Measurements from ENCODE around the gene IL5RA.

IL5RA gene

DNA sequence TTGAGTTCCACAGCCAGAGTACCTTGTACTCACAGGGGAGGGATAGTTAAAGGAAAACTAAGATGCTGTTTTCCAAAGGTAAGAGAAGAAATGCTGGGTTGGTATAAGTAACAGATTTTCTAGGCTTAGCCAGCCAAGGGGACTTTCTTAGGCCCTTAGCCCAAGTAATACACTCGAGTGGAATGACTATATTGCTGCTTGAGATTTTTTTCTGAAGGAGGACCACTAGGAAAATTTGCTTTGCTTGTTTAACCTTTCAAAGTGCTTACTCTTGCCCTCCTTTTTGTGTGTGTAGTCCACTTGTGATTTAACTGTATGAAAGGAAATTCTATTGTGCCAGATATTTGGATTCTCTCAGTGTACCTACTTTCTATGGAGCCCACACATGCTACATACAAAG is 50.5 kb downstream of the IL5RA start:
- DNase-seq = no peak

DNA sequence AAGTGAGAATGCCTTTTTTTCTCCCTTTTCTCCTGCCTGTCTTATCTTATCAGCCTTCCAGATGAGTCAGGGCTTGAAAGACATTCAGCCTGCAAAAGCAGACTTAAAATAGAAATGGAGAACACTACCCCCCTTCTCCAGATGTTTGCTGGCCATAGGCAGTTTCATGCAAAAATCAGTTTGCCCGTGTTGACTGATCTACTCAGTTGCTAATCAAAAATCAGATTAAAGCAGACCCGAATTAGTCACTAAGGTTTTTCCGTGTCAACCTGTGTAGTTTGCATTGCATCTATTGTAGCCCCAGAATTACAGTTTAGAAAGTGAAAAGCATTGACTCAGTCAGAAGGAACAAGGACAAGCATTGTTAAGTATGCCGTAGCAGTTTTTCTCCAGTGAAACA is 56.2 kb downstream of the IL5RA start:
- DNase-seq = no peak

DNA sequence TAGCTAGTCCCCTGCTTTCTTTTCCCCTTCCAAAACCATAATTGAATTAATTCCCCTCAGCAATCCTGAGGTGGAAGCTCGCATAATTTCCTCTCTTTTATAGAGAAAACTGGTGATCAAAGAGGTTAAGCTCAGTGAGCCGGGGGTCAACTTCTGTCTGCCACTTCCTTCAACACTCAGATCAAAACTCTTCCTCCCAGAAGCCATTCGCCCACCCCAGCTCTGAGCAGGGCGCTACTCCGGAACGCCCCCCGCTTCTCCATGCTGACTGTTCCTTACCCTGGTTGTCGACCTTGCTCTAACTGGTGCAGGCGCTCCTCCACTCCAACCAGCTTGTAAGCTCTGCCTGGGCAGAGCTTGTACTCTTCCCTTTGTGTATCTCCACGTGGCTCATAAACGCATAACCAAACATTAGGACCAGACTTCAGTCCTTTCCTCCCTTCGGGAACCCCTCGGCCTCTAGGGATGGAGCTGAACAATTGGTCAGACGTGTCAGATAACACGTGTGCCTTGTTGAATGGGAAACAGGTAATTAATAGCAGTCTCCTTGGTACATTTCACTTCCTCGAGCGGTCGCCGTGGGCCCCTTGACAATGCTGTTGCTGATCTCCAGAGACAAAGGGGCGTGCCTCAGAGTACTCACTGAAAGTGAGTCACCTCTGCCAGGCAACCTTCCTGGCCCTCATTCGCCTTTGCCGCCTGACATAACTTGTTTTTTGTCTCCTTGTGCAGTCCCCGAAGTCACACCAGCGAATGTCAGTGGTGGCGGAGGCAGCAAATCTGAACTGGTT is 71.8 kb downstream of the IL5RA start:
- no peak for DNase-seq

DNA sequence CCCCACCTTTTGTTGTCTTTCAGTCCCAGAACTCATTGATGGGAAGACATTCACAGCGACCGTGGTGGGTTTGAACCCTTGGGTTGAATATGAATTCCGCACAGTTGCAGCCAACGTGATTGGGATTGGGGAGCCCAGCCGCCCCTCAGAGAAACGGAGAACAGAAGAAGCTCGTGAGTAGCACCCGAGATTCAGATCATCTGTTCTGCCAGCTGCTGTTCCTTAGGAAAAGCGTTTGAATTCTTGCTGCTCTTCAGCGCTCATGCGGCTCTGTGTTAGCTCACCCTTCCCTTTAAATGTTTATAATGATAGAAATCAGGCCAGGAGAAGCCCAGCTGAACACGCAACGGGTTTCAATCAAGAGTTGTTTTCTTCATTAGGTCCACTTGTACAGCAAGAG is 73.0 kb downstream of the IL5RA start:
- DNase-seq = no peak

DNA sequence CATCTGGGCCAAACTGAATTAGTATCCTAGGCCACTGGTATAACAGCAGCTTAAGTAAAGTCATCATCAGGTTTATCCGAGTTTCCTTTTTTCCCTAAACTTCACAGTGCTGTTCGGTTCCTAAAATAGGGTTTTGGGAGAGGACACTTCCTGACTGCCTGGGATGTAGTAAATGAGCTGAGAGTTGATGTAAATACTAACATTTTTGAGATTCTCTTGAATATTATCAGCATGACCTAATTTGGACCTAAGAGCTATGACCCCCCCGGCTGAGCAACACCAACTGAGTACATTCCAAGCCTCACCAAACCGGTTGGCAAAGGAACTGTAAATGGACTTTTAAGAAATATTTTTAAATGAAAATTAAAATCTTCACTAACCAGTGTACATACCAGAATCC is 78.8 kb downstream of the IL5RA start:
- DNase-seq = no peak

DNA sequence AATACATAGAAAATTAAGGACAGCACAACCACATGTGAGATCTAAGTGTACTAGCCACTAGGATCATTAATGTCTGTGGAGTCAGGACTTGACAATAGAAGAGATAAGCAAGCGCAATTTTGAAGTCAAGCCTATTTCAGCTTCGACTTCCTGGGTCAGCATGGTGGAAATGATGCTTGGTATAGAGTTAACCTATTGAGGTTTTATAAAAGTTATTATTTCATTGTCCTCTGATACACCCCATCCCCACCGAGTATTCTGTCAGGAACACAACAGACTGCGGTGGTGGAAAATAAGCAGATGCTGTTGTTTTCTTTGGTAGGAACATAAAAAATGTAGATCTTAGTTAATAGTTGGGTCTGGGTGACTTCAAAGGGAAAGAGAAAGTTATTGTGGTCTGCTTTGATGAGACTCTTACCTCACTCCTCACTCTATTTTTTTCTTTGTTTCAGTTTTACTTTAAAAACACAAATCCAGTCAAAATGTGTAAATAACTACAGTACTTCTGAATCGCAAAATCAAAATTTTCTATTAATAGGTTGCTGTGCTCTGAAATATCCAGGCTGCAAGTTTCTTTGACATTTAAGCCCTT is 82.1 kb downstream of the IL5RA start:
- no peak for DNase-seq

DNA sequence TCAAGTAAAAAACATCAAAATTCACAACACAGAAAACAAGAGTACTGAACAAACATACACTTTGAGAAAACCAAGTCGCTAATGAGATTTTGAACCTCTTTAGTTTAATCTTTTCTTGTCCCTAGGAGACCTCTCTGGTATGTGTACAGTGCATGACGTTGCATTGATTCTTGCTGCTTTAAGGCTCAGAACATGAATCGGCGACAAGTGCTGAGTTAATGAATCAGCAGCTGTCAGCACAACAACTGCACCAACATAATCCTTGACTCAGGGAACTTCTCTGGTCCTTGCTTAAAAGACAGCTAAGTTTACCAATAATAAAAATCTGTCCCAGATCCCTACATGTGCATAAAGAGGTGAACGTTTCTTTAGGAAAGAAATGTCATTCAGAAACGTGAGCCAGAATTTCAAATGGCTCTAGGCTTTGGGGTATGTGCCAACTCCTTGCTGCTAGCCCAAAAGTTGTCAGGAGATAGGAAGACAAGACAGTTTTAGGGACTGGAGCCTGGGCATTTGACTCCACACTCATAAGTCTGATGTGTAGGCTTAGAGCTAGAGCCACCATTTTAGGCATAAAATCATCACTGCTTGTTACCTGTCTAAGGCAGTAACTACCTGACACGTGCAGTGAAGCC is 86.9 kb downstream of the IL5RA start:
- no peak for DNase-seq

DNA sequence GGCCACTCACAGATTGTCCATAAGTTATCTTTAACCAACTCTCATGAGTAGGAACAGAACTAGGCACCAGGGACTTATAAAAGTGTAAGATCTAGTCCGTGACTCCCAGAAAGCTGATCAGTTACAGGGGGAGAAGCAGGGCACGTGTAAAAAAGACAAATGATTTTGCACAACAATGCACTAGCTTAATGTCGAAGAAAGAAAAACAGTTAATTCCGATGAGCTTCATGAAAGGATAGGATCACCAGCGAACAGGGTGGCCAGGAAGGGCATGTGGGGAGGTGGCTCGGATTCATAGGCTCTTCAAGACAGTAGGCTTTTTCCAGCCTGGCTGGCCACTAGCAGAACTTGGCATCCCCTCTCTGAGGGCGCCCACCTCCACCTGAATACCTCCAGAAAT is 90.0 kb downstream of the IL5RA start:
- no peak for DNase-seq

Data from NCI-H2171 (cell line).